HFF-Myc (cell line): Measurements from ENCODE around the gene EIF4G3.

Experiments
- DNase-seq: peaks from one replicate; pipeline ENCODE4 v3.0.0-alpha.2; 2011; ENCODE audit warnings: low read depth; ENCODE audit errors: extremely low read depth
- H3K4me3 ChIP-seq: replicated peaks from 2 replicates; pipeline ENCODE4 v1.5.1; 2011; ENCODE audit warnings: low read depth, mild to moderate bottlenecking, control low read depth, low read length
- CTCF ChIP-seq: IDR thresholded peaks from 2 replicates; pipeline ENCODE4 v1.5.1; 2012; ENCODE audit warnings: mild to moderate bottlenecking, low read depth, low read length, control low read depth; ENCODE audit errors: missing control alignments

EIF4G3 gene

GRCh38 chr1:21046132-21046531, 130.6 kb downstream of the EIF4G3 start:
- no peak for DNase-seq
- no peak overlapping the region for H3K4me3 ChIP-seq
- no peak for TF ChIP-seq CTCF

GRCh38 chr1:21045351-21045750, 131.3 kb downstream of the EIF4G3 start:
- no peak for TF ChIP-seq CTCF

GRCh38 chr1:21042929-21043605, 133.6 kb downstream of the EIF4G3 start:
- TF ChIP-seq CTCF = no peak
- DNase-seq = no peak
- H3K4me3 ChIP-seq = no peak overlapping the region

More at GRCh38 chr1:21045351-21045750, 131.3 kb downstream of the EIF4G3 start:
- no peak overlapping the region for H3K4me3 ChIP-seq
- DNase-seq = no peak

- no peak overlapping the region for H3K4me3 ChIP-seq
- TF ChIP-seq CTCF = no peak
- DNase-seq = no peak
Measured at GRCh38 chr1:21041541-21041940, 135.2 kb downstream of the EIF4G3 start.

GRCh38 chr1:21037091-21037490, 139.6 kb downstream of the EIF4G3 start:
- no peak overlapping the region for H3K4me3 ChIP-seq
- TF ChIP-seq CTCF = no peak
- no peak for DNase-seq

GRCh38 chr1:21035794-21036193, 140.9 kb downstream of the EIF4G3 start:
- no peak for DNase-seq
- no peak overlapping the region for H3K4me3 ChIP-seq
- no peak for TF ChIP-seq CTCF
